BJ (cell line): ENCODE data around the gene CNOT3. TPM values are rescaled to one million over a fixed set of nuclear protein-coding genes. Genes with fewer than 3 reads are reported as not detected.
A peak's percentile ranks its signal among the peaks of the same experiment; 100 is the strongest.

Source experiments
- CTCF ChIA-PET: fragments of 350-600 bp; formaldehyde crosslinking; extraction: SDS; loops from one replicate; lab custom pipeline; 2021; ENCODE audit warnings: antibody characterized with exemption, inconsistent platforms; lab: Yijun Ruan, JAX
- POLR2A ChIA-PET: fragments of 300-600 bp; sonication (Branson Sonifier 250); formaldehyde crosslinking; extraction: SDS; loops from one replicate; lab custom pipeline; 2021; ENCODE audit warnings: antibody characterized with exemption; lab: Charles Lee
- DNase-seq: peaks from one replicate; pipeline ENCODE4 v3.0.0-alpha.2; 2011; ENCODE audit warnings: low read depth
- H3K27me3 ChIP-seq: 2 replicates; pipeline ENCODE4 v1.6.0; 2011; ENCODE audit warnings: low read length; ENCODE audit not compliant: control insufficient read depth, insufficient read depth
- H3K36me3 ChIP-seq: 2 replicates; pipeline ENCODE4 v1.5.1; 2011; ENCODE audit warnings: low read length; ENCODE audit not compliant: control insufficient read depth, insufficient read depth
- H3K4me3 ChIP-seq: 2 replicates; pipeline ENCODE4 v1.5.1; 2011; ENCODE audit warnings: low read depth, mild to moderate bottlenecking, control low read depth, low read length
- CTCF ChIP-seq: IDR thresholded peaks from 2 replicates; pipeline ENCODE4 v1.5.1; 2011; ENCODE audit warnings: low read depth, mild to moderate bottlenecking, control low read depth, inconsistent platforms, low read length, moderate library complexity; ENCODE audit not compliant: insufficient read depth
- polyA plus RNA-seq: library from polyadenylated mRNA; depleted of rRNA; stranded (reverse); fragments of >200 nt; gene quantifications from 2 replicates; pipeline ENCODE4 v1.2.3, GENCODE V29; 2011

CNOT3 gene
- polyA plus RNA-seq, 1 experiment = 6.3 TPM

- CTCF ChIA-PET = interaction anchor here (1.1 to 1.3 kb wide), 2 partner anchors 11 to 16 kb away, joined by 3 read pairs; no protein-coding TSS in a partner anchor
- peaks cover 17% of the 10 kb centered on the region for H3K36me3 ChIP-seq
- TF ChIP-seq CTCF = no peak
- no peak for DNase-seq
- POLR2A ChIA-PET = no interaction called here
- no peak overlapping the region for H3K4me3 ChIP-seq
- no peaks in the 10 kb centered on the region for H3K27me3 ChIP-seq
Measured at GRCh38 chr19:54186351-54186750, 48.8 kb downstream of the CNOT3 start.

GRCh38 chr19:54186934-54187381 is 49.4 kb downstream of the CNOT3 start:
- DNase-seq = no peak
- TF ChIP-seq CTCF = no peak
- Histone ChIP-seq H3K36me3 (peaks cover 17% of the 10 kb centered on the region), H3K4me3 (no peak overlapping the region), H3K27me3 (no peaks in the 10 kb centered on the region)
- ChIA-PET CTCF (interaction anchor here (1.1 to 1.3 kb wide), 2 partner anchors 11 to 16 kb away, joined by 3 read pairs; no protein-coding TSS in a partner anchor), POLR2A (no interaction called here)

- no peak for DNase-seq
- no peak for TF ChIP-seq CTCF
- ChIA-PET CTCF (interaction anchor here (0.7 to 2.0 kb wide), 3 partner anchors 15 to 77 kb away, joined by 3 to 9 read pairs (median 3); no protein-coding TSS in a partner anchor), POLR2A (interaction anchor here (0.6 kb wide), 1 partner anchor 279 kb away, joined by 3 read pairs; no protein-coding TSS in a partner anchor)
- Histone ChIP-seq H3K36me3 (peaks cover 16% of the 10 kb centered on the region), H3K27me3 (no peaks in the 10 kb centered on the region), H3K4me3 (peak overlapping the region; percentile 79)
Measured at GRCh38 chr19:54188215-54188871, 50.8 kb downstream of the CNOT3 start.

- CTCF ChIA-PET = interaction anchor here (1.2 to 2.0 kb wide), 3 partner anchors 15 to 21 kb away, joined by 3 to 9 read pairs (median 5); no protein-coding TSS in a partner anchor
Measured at GRCh38 chr19:54189145-54189734, 51.7 kb downstream of the CNOT3 start, which contains the start of gene MBOAT7. TSS of gene MBOAT7 (minus strand) at chr19:54189580. CDS start at chr19:54188508, 1,072 bp downstream.

More at GRCh38 chr19:54189145-54189734, 51.7 kb downstream of the CNOT3 start, which contains the start of gene MBOAT7:
- POLR2A ChIA-PET = interaction anchor here (0.7 to 1.5 kb wide), 6 partner anchors 12 to 260 kb away, joined by 3 to 7 read pairs (median 4); partner anchors contain the start of genes LENG1, LENG8 and RPS9
- no peak for DNase-seq
- Histone ChIP-seq H3K4me3 (peak within 1 kb of the TSS; percentile 79), H3K36me3 (peaks cover 13% of the 10 kb centered on the region), H3K27me3 (no peaks in the 10 kb centered on the region)
- no peak for TF ChIP-seq CTCF
